ENCODE data around the gene MCAM. TPM values are rescaled to one million over a fixed set of nuclear protein-coding genes. Genes with fewer than 3 reads are reported as not detected.

Gene MCAM
- total and polyA plus RNA-seq, 7 experiments from 2014 or later = 0.08 to 5.1 (median 0.60) TPM; not detected in 1

DNA sequence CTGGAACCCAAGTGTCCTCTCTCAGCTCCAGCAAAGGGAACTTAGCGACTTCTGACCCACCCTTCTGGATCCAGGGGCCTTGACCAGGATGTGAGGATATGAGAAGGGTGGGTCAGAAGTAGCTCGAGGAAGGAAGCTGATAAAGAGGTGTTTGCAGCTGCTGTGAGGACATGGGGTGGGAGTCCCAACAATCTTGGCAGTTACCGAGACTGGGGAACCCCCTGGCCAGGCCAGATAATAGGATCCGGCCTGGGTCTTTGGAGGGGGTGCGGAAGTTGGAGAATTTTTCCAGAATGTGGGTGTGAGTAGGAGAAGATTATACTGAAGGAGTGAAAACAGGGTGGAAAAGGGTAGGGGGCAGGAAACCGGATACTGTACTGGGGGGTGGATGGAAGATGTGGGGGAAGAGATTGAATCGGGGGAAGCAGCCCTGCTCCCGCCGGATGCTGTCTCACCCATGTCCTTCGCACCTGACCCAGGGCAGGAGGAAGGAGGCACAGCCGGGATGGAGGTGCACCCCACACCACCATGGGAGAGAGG lies 2.8 kb upstream of the MCAM start:
- H3K4me3 ChIP-seq (ENCODE audit: low read length) = no peak overlapping the region
- peaks cover 0 to 6% of the 10 kb centered on the region in 2 donors for H3K27me3 ChIP-seq (ENCODE audit: control insufficient read depth in 2 of 2, insufficient read depth in 2 of 2, low read length in 2 of 2)
- no peaks in the 10 kb centered on the region for H3K9me3 ChIP-seq (ENCODE audit: control insufficient read depth in 2 of 3, low read length in 3 of 3)
- peaks cover 10 to 19% of the 10 kb centered on the region in 2 donors for H3K4me1 ChIP-seq (ENCODE audit: control insufficient read depth in 2 of 2, insufficient read depth in 2 of 2, low read length in 2 of 2)
- intact Hi-C loops (cut with micrococcal nuclease) = loop anchor here (2.0 to 5.0 kb wide), 4 partner anchors 35 to 302 kb away; partner anchors contain the start of genes HINFP (in 1 of the 2), NLRX1 (in 1 of the 2), RPS25 (in 1 of the 2) and TRAPPC4 (in 1 of the 2)
- ChIA-PET POLR2A (interaction anchor here (1.1 kb wide), 1 partner anchor 14 kb away, joined by 3 read pairs; no protein-coding TSS in a partner anchor), CTCF (no interaction called here)
- Mint-ChIP-seq H3K27ac (peak overlapping the region in 7 of 9 donors; percentile 60 to 90 (median 78)), H3K4me1 (peaks cover 11 to 45% (median 35%) of the 10 kb centered on the region in 7 donors), H3K4me3 (peak overlapping the region; percentile 31 to 81 (median 70)), H3K27me3 (peaks cover 5 to 44% (median 18%) of the 10 kb centered on the region in 5 donors), H3K9me3 (no peaks in the 10 kb centered on the region), H3K36me3 (no peaks in the 10 kb centered on the region)
- no peaks in the 10 kb centered on the region for H3K36me3 ChIP-seq (ENCODE audit: control insufficient read depth in 2 of 3, insufficient read depth in 3 of 3, low read length in 3 of 3)
- DNase-seq (no peak), ATAC-seq (no peak)
- H3K27ac ChIP-seq (ENCODE audit: low read depth, low read length) = no peak overlapping the region

DNA sequence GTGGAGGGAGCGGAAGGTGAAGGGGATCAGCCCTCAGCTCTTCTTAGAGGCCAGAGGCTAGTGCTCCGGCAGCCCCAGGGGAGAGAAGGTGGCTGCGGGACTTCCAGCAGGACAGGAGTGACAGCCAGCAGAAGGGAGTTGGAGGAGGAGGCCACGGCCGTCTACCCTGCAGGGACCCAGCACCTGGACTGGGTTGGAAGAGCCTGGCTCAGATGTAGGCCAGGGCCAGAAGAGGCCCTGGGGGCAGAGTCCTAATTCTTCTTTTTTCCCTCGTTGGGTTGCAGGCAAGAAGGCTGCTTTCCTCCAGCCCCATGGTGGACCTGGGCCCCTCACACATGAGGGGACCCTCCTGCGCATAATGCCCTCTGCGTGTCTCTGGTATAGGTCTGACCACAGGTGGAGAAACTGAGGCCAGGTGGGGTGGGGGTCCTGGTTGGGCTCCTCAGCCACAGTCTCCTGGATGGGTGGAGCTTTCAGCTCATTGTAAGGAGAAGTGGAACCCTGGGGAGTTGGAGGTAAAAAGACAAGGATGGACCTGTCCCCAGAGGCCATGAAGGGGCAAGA lies 2.3 kb upstream of the MCAM start:
- Mint-ChIP-seq H3K36me3 (no peaks in the 10 kb centered on the region), H3K4me1 (peaks cover 11 to 46% (median 37%) of the 10 kb centered on the region in 7 donors), H3K27ac (peak overlapping the region in 5 of 9 donors; percentile 9 to 89 (median 67)), H3K9me3 (no peaks in the 10 kb centered on the region), H3K4me3 (peak overlapping the region in 9 of 10 donors; percentile 10 to 81 (median 67)), H3K27me3 (peaks cover 5 to 44% (median 18%) of the 10 kb centered on the region in 5 donors)
- DNase-seq (no peak), ATAC-seq (no peak)
- Histone ChIP-seq H3K27me3 (ENCODE audit: control insufficient read depth in 2 of 2, insufficient read depth in 2 of 2, low read length in 2 of 2) (peaks cover 0 to 6% of the 10 kb centered on the region in 2 donors), H3K4me3 (ENCODE audit: low read length) (no peak overlapping the region), H3K36me3 (ENCODE audit: control insufficient read depth in 2 of 3, insufficient read depth in 3 of 3, low read length in 3 of 3) (no peaks in the 10 kb centered on the region), H3K4me1 (ENCODE audit: control insufficient read depth in 2 of 2, insufficient read depth in 2 of 2, low read length in 2 of 2) (peaks cover 10 to 21% of the 10 kb centered on the region in 2 donors), H3K27ac (ENCODE audit: low read depth, low read length) (no peak overlapping the region), H3K9me3 (ENCODE audit: control insufficient read depth in 2 of 3, low read length in 3 of 3) (no peaks in the 10 kb centered on the region)
- intact Hi-C loops (cut with micrococcal nuclease) = no loop called here
- ChIA-PET CTCF (no interaction called here), POLR2A (interaction anchor here (0.9 to 1.1 kb wide), 2 partner anchors 13 to 16 kb away, joined by 3 read pairs; no protein-coding TSS in a partner anchor)

DNA sequence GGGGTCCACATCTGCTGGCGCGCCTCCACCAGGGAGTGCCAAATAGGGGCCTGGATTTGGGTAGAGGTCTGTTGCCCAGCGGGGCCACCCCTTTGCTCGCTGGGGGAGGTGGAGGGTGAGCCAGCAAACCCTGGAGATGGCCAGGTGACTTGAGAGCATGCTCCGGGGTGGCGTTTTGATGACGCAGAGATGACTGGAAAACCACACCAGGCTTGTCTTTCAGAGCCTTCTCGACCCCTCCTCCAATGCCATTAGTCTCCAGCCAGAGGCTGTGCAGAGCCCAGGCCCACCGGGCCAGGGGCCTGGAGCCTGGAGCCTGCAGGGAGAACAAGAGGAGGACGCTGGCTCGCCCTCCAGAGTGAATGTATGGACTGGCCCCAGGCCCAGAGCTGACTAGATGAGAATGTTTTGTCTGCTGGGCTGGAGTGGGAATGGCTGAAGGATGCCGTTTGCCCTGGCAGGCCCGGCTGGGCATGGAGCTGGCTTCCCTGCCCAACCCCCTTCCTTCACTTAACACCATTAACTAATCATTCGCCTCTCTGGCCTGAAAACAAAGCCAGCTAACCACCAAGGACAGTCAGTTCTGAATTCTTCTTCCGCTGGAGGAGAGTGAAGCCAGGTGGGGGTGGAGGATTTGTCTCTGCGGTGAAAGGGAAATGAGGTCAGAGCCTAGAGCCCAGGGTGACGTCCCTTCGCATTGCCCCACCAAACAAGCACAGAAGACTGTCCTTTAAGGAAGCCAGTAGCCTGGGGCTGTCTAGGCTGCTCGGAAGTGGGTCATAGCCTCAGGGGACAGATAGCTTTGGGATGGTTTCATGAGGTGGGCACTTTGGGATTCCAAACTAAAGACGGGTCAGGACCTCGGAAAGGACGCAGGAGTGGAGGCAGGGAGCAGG lies 1.6 kb upstream of the MCAM start:
- POLR2A ChIA-PET = interaction anchor here (0.9 to 2.1 kb wide), 2 partner anchors 10 to 15 kb away, joined by 3 to 6 read pairs; no protein-coding TSS in a partner anchor
- H3K27me3 ChIP-seq (ENCODE audit: control insufficient read depth in 2 of 2, insufficient read depth in 2 of 2, low read length in 2 of 2) = peaks cover 0 to 6% of the 10 kb centered on the region in 2 donors
- no peaks in the 10 kb centered on the region for H3K36me3 Mint-ChIP-seq
- ATAC-seq (no peak), DNase-seq (no peak)
- H3K4me3 Mint-ChIP-seq = peak overlapping the region in 6 of 10 donors; percentile 51 to 79 (median 64)
- H3K27me3 Mint-ChIP-seq = peaks cover 5 to 45% (median 18%) of the 10 kb centered on the region in 5 donors
- no peaks in the 10 kb centered on the region for H3K9me3 ChIP-seq (ENCODE audit: control insufficient read depth in 2 of 3, low read length in 3 of 3)
- intact Hi-C loops (cut with micrococcal nuclease) = no loop called here
- H3K27ac Mint-ChIP-seq = peak overlapping the region in 5 of 9 donors; percentile 9 to 67 (median 59)
- peaks cover 11 to 42% (median 35%) of the 10 kb centered on the region in 7 donors for H3K4me1 Mint-ChIP-seq
- H3K4me1 ChIP-seq (ENCODE audit: control insufficient read depth in 2 of 2, insufficient read depth in 2 of 2, low read length in 2 of 2) = peaks cover 10 to 21% of the 10 kb centered on the region in 2 donors
- no peaks in the 10 kb centered on the region for H3K36me3 ChIP-seq (ENCODE audit: control insufficient read depth in 2 of 3, insufficient read depth in 3 of 3, low read length in 3 of 3)
- no peak overlapping the region for H3K4me3 ChIP-seq (ENCODE audit: low read length)
- no peak overlapping the region for H3K27ac ChIP-seq (ENCODE audit: low read depth, low read length)
- no peaks in the 10 kb centered on the region for H3K9me3 Mint-ChIP-seq
- CTCF ChIA-PET = interaction anchor here (0.9 kb wide), 1 partner anchor 20 kb away, joined by 3 read pairs; no protein-coding TSS in a partner anchor

DNA sequence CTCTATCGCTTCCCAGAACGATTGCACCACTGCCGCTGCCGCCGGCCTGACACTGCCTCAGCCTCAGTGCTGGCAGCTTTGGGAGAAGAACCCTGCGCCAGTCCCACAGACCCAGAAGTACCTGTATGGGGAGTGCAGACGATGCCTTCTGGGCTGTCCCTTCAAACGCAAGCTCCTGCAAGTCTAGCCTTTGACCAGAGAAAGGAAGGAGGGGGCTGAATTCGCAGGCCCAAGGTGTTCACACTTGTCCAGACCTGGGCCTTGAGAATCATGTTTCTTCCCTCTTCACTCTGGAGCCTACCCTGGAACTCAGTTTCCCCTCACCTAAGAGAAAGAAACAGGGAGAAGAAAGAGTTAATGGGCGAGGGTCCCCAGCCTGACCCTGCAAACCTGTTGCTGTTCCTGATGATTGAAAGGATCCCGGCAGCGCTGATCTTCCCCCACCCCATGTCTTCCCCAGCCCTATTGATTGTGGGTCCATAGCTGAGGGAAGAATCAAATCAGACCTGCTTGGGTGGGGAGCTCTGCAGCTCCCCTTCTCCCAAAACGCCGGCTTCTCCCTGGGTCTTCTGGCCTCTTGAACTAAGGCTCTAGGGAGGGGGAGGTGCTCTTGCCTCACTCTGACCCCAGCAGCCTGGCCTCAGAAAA lies 786 bp upstream of the MCAM start:
- CTCF ChIA-PET = interaction anchor here (0.9 kb wide), 1 partner anchor 21 kb away, joined by 3 read pairs; no protein-coding TSS in a partner anchor
- no peaks in the 10 kb centered on the region for H3K9me3 Mint-ChIP-seq
- Histone ChIP-seq H3K36me3 (ENCODE audit: control insufficient read depth in 2 of 3, insufficient read depth in 3 of 3, low read length in 3 of 3) (no peaks in the 10 kb centered on the region), H3K9me3 (ENCODE audit: control insufficient read depth in 2 of 3, low read length in 3 of 3) (no peaks in the 10 kb centered on the region), H3K4me3 (ENCODE audit: low read length) (no peak overlapping the region), H3K27me3 (ENCODE audit: control insufficient read depth in 2 of 2, insufficient read depth in 2 of 2, low read length in 2 of 2) (peaks cover 0 to 6% of the 10 kb centered on the region in 2 donors), H3K27ac (ENCODE audit: low read depth, low read length) (no peak overlapping the region), H3K4me1 (ENCODE audit: control insufficient read depth in 2 of 2, insufficient read depth in 2 of 2, low read length in 2 of 2) (peaks cover 10 to 21% of the 10 kb centered on the region in 2 donors)
- no peak for ATAC-seq
- no peak overlapping the region for H3K27ac Mint-ChIP-seq
- intact Hi-C loops (cut with micrococcal nuclease) = no loop called here
- H3K4me1 Mint-ChIP-seq = peaks cover 11 to 39% (median 30%) of the 10 kb centered on the region in 7 donors
- no peaks in the 10 kb centered on the region for H3K36me3 Mint-ChIP-seq
- H3K4me3 Mint-ChIP-seq = peak overlapping the region in 5 of 10 donors; percentile 6 to 34 (median 23)
- POLR2A ChIA-PET = interaction anchor here (0.6 to 2.1 kb wide), 2 partner anchors 10 to 32 kb away, joined by 3 to 6 read pairs; no protein-coding TSS in a partner anchor
- H3K27me3 Mint-ChIP-seq = peaks cover 5 to 45% (median 18%) of the 10 kb centered on the region in 5 donors
- no peak for DNase-seq

DNA sequence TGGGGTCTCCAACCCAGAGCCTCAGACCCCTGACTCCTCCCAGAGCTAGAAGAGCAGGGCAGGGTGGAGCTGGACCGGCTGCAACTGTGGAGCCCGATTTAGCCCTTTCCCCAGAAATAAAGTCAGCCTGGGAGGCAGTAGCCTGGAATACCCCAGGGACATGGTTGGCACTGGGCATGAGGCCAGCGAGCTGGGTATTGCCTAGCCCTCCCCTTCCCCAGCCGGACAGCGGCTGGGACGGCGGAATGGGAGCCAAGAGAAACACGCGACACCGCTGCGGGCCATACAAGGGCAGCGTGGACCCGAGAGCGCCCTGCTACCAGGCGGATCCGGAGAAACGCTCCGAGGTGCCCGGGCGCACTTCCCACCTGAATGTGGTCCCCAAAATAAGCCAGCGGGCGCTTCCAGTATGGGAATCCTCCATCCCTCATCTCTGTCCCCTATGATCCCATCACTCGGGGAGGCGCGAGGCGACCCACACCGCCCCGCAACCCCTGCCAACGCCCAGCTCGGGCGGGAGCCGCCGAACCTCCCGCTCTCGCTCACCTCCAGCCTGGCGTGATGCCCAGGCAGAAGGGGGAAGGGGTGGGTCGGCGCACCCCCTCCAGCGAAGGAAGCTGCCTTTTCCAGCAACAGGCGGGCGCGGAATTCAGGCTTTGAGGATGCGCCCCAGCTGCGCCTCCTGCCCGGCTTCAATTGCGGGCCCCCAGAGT lies 758 bp downstream of the MCAM start:
- no peaks in the 10 kb centered on the region for H3K36me3 ChIP-seq (ENCODE audit: control insufficient read depth in 2 of 3, insufficient read depth in 3 of 3, low read length in 3 of 3)

More for the DNA sequence above, 758 bp downstream of the MCAM start:
- ChIA-PET CTCF (interaction anchor here (1.3 to 1.4 kb wide), 3 partner anchors 8 to 120 kb away, joined by 4 to 8 read pairs (median 4); no protein-coding TSS in a partner anchor), POLR2A (interaction anchor here (0.8 to 2.1 kb wide), 3 partner anchors 8 to 248 kb away, joined by 3 to 7 read pairs (median 6); partner anchors contain the start of gene VPS11)
- intact Hi-C loops (cut with micrococcal nuclease) = no loop called here
- Mint-ChIP-seq H3K9me3 (no peaks in the 10 kb centered on the region), H3K4me1 (peaks cover under 1 to 28% (median 19%) of the 10 kb centered on the region in 7 donors), H3K36me3 (no peaks in the 10 kb centered on the region), H3K27ac (peak overlapping the region in 1 of 9 donors; percentile 36), H3K27me3 (peaks cover 5 to 45% (median 18%) of the 10 kb centered on the region in 5 donors), H3K4me3 (peak overlapping the region; percentile 62 to 83 (median 78))
- peak overlapping the region; percentile 28 for H3K27ac ChIP-seq (ENCODE audit: low read depth, low read length)
- H3K4me3 ChIP-seq (ENCODE audit: low read length) = peak overlapping the region; percentile 69
- DNase-seq (no peak), ATAC-seq (no peak)
- H3K4me1 ChIP-seq (ENCODE audit: control insufficient read depth in 2 of 2, insufficient read depth in 2 of 2, low read length in 2 of 2) = peaks cover 10 to 21% of the 10 kb centered on the region in 2 donors
- no peaks in the 10 kb centered on the region for H3K9me3 ChIP-seq (ENCODE audit: control insufficient read depth in 2 of 3, low read length in 3 of 3)
- peaks cover 0 to 6% of the 10 kb centered on the region in 2 donors for H3K27me3 ChIP-seq (ENCODE audit: control insufficient read depth in 2 of 2, insufficient read depth in 2 of 2, low read length in 2 of 2)

Measured in naive thymus-derived CD4-positive, alpha-beta T cell (primary cell).